Lower leg skin (tissue), 4 donors: Measurements from ENCODE around the gene GPR137. TPM values are rescaled to one million over a fixed set of nuclear protein-coding genes. Genes with fewer than 3 reads are reported as not detected.
"Not testable (repeated sequence)": the region's sequence is repeated elsewhere in the genome, so short reads cannot be mapped to it uniquely, and the experiment has no call there.

Experiments used
- DNase-seq, 2 donors: peaks; one replicate each; pipeline ENCODE4 v3.0.0-alpha.2; 2019; ENCODE audit warnings: low spot score in 2 of 2
- H3K4me3 ChIP-seq: fragments of 200-600 bp; sonication (generic); 2 replicates; pipeline ENCODE4 v1.5.1; 2017; ENCODE audit warnings: mild to moderate bottlenecking, low read depth; ENCODE audit not compliant: poor library complexity, severe bottlenecking
- CTCF ChIP-seq, 3 donors: fragments of 450-650 bp; IDR thresholded peaks; one replicate each; pipeline ENCODE4 v1.5.1; 2016; ENCODE audit warnings: antibody characterized with exemption in 3 of 3, mild to moderate bottlenecking in 3 of 3, moderate library complexity in 2 of 3
- POLR2A ChIP-seq, 2 donors: fragments of 450-650 bp; IDR thresholded peaks; one replicate each; pipeline ENCODE4 v1.6.1; 2016 to 2017; ENCODE audit warnings: antibody characterized with exemption in 2 of 2, mild to moderate bottlenecking in 1 of 2, moderate library complexity in 1 of 2
- WGBS, 2 donors: methylation state at CpG; one replicate each; pipeline ENCODE4 v1.1.5; 2018; 5-methylcytosine and 5-hydroxymethylcytosine counted together
- intact Hi-C: fragments of 100-400 bp; cut with DNase I; formaldehyde crosslinking; loops from one replicate; pipeline ENCODE4 v1.15.0; 2023; ENCODE audit warnings: low total_unique reads
- total RNA-seq, 4 donors: library from RNA; depleted of rRNA; stranded (reverse); fragments of >200 nt; gene quantifications; one replicate each; pipeline ENCODE4 v1.1.0, GENCODE V29; 2016

Gene GPR137
- total RNA-seq, 4 donors from 2014 or later: 12.2 to 31.6 (median 30.4) TPM

DNA sequence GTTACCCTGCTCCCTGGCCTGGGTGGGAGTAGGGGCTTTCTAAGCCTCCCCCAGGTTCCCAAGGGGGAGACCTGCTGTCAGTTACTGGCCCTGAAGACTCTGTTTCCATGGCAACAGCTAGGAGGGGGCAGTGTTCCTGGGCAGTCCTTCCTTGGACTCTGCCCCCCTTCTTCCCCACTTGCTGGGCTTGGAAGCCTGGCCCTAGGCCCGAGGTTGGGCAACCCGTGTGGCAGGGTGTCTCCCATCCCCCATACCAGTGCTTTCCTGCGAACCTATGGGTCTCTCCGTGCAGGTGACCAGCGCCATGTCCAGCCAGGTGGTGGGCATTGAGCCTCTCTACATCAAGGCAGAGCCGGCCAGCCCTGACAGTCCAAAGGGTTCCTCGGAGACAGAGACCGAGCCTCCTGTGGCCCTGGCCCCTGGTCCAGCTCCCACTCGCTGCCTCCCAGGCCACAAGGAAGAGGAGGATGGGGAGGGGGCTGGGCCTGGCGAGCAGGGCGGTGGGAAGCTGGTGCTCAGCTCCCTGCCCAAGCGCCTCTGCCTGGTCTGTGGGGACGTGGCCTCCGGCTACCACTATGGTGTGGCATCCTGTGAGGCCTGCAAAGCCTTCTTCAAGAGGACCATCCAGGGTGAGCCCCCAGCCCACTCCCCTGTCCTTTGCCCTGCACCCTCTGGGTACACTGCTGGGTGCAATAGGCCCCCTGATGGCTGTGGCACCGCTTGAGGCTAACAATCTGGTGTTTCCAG, 21.4 kb downstream of the GPR137 start:
- intact Hi-C loops: no loop called here
- 41 to 74% methylated on average over 6 to 13 of the region's 15 CpGs for WGBS, 2 donors
- DNase-seq: no peak
- H3K4me3 ChIP-seq: no peak overlapping the region
- TF ChIP-seq CTCF (IDR thresholded peaks at IDR 0.05) (no peak), POLR2A (IDR thresholded peaks at IDR 0.05) (no peak)

- intact Hi-C loops, DNase-seq, H3K4me3 ChIP-seq: not testable (repeated sequence)
- WGBS, 2 donors: 85 to 92% methylated on average over 5 of the region's 5 CpGs
Observed at GRCh38 chr11:64307795-64308194, 22.1 kb downstream of the GPR137 start.

GRCh38 chr11:64312947-64313346, 27.3 kb downstream of the GPR137 start:
- H3K4me3 ChIP-seq: no peak overlapping the region
- 60 to 64% methylated on average over 10 of the region's 10 CpGs for WGBS, 2 donors
- DNase-seq: peak in 1 of 2 donors; percentile 86
- TF ChIP-seq CTCF (IDR thresholded peaks at IDR 0.05): no peak
- TF ChIP-seq POLR2A (IDR thresholded peaks at IDR 0.05): no peak
- intact Hi-C loops: no loop called here

DNA sequence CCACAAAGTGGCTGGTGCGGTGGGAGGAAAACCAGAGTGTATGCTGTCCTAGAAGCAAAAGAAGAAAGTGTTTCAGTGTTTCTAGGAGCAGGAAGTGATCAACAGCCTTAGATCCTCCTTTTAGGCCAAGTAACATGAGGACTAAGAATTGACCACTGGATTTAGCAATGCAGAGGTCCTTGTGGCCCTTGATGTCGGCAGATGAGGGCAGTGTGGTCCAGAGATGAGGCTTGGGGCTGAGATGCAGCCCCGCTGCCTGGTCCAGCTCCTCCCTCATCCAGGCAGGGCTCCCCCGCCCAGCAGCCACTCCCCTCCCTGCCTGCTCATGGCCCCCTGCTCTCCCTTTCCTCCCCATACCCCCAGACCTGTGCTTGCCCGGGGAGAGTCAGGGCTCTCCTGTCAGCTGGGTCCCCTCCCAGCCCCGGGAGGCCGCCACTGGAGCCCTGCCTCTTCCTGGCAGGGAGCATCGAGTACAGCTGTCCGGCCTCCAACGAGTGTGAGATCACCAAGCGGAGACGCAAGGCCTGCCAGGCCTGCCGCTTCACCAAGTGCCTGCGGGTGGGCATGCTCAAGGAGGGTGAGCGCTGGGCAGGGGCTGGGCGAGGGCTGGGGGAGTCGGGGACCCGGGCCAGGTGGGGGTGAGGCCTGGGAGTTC, 28.0 kb downstream of the GPR137 start:
- WGBS, 2 donors: 37 to 38% methylated on average over 14 to 17 of the region's 18 CpGs
- DNase-seq: peak in 1 of 2 donors; percentile 93
- no peak for TF ChIP-seq CTCF (IDR thresholded peaks at IDR 0.05)
- no peak for TF ChIP-seq POLR2A (IDR thresholded peaks at IDR 0.05)
- intact Hi-C loops: no loop called here
- H3K4me3 ChIP-seq: no peak overlapping the region

- no peak for TF ChIP-seq POLR2A (IDR thresholded peaks at IDR 0.05)
- TF ChIP-seq CTCF (IDR thresholded peaks at IDR 0.05): no peak
- 73 to 76% methylated on average over 15 to 19 of the region's 19 CpGs for WGBS, 2 donors
- no peak for DNase-seq
- no peak overlapping the region for H3K4me3 ChIP-seq
- intact Hi-C loops: no loop called here
Observed at GRCh38 chr11:64314146-64314804, 28.6 kb downstream of the GPR137 start.
